Measurements from ENCODE around the gene ARRB1.

DNA sequence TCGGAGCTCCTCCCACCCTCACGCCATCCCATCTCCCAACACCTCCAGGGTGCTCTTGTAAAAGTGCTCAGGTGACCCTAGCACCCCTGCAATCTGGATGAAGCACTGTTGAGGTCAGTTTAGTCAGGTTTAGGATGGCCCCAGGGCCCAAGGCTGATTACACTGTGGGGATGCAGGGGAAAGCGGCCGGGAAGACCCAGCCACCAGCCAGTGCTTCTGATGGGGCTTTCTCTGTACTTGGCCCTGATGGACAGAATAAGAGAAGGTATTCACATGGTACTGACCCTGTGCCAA lies 82.1 kb downstream of the ARRB1 start:
- TF ChIP-seq, protein P1, sequence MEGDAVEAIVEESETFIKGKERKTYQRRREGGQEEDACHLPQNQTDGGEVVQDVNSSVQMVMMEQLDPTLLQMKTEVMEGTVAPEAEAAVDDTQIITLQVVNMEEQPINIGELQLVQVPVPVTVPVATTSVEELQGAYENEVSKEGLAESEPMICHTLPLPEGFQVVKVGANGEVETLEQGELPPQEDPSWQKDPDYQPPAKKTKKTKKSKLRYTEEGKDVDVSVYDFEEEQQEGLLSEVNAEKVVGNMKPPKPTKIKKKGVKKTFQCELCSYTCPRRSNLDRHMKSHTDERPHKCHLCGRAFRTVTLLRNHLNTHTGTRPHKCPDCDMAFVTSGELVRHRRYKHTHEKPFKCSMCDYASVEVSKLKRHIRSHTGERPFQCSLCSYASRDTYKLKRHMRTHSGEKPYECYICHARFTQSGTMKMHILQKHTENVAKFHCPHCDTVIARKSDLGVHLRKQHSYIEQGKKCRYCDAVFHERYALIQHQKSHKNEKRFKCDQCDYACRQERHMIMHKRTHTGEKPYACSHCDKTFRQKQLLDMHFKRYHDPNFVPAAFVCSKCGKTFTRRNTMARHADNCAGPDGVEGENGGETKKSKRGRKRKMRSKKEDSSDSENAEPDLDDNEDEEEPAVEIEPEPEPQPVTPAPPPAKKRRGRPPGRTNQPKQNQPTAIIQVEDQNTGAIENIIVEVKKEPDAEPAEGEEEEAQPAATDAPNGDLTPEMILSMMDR (IDR thresholded peaks at IDR 0.05), result no peak
- no peak for TF ChIP-seq EZH2 (IDR thresholded peaks at IDR 0.05)

Data from neural progenitor cell (in vitro differentiated cells).